GM13976 (cell line): Measurements from ENCODE around the gene NFKBIB.

Experiments
- DNase-seq: peaks from one replicate; pipeline ENCODE4 v3.0.0; 2012; ENCODE audit warnings: low spot score
- CTCF ChIP-seq: IDR thresholded peaks from 2 replicates; pipeline ENCODE4 v1.5.1; 2012; ENCODE audit warnings: borderline replicate concordance, mild to moderate bottlenecking; ENCODE audit not compliant: insufficient read depth; ENCODE audit errors: extremely low read depth, missing control alignments, control extremely low read depth
- in situ Hi-C: fragments of 300-500 bp; cut with MboI; formaldehyde crosslinking; loops from one replicate; pipeline ENCODE4 v1.12.0; 2022; ENCODE audit warnings: low sequenced_read_pairs, mixed read lengths, inconsistent platforms; ENCODE audit not compliant: unreplicated experiment

Gene NFKBIB

GRCh38 chr19:38901683-38902082 is 1.9 kb downstream of the NFKBIB start:
- in situ Hi-C loops = no loop called here
- DNase-seq = no peak
- no peak for TF ChIP-seq CTCF

- DNase-seq = no peak
- in situ Hi-C loops = no loop called here
- no peak for TF ChIP-seq CTCF
These were observed 5.1 kb downstream of the NFKBIB start for GRCh38 chr19:38904581-38905539.

- TF ChIP-seq CTCF = no peak
- in situ Hi-C loops = no loop called here
- no peak for DNase-seq
These were observed 5.9 kb downstream of the NFKBIB start for GRCh38 chr19:38905620-38906019.

GRCh38 chr19:38907227-38907626 is 7.5 kb downstream of the NFKBIB start:
- TF ChIP-seq CTCF = no peak
- in situ Hi-C loops = no loop called here
- no peak for DNase-seq

- DNase-seq = no peak
- in situ Hi-C loops = no loop called here
- TF ChIP-seq CTCF = no peak
These were observed 7.9 kb downstream of the NFKBIB start for GRCh38 chr19:38907670-38908069.

GRCh38 chr19:38908911-38909310 is 9.1 kb downstream of the NFKBIB start:
- DNase-seq = no peak
- in situ Hi-C loops = no loop called here
- no peak for TF ChIP-seq CTCF
